ENCODE measurements around the gene PTPRF. TPM values are rescaled to one million over a fixed set of nuclear protein-coding genes. Genes with fewer than 3 reads are reported as not detected.

The PTPRF gene
- total RNA-seq, 1 donor from 2014 or later = 66.7 TPM

- Mint-ChIP-seq H3K27ac (ENCODE audit: unreplicated experiment) (no peak overlapping the region), H3K9me3 (ENCODE audit: low read depth) (peaks cover 5% of the 10 kb centered on the region), H3K36me3 (ENCODE audit: low read depth) (no peaks in the 10 kb centered on the region), H3K27me3 (ENCODE audit: low read depth) (no peaks in the 10 kb centered on the region), H3K4me3 (ENCODE audit: unreplicated experiment) (no peak overlapping the region), H3K4me1 (ENCODE audit: low read depth) (no peaks in the 10 kb centered on the region)
- no peak for DNase-seq (ENCODE audit: low spot score)
- no peak for TF ChIP-seq CTCF (IDR thresholded peaks at IDR 0.05)
Observed at GRCh38 chr1:43512681-43513080, 18.0 kb upstream of the PTPRF start.

DNA sequence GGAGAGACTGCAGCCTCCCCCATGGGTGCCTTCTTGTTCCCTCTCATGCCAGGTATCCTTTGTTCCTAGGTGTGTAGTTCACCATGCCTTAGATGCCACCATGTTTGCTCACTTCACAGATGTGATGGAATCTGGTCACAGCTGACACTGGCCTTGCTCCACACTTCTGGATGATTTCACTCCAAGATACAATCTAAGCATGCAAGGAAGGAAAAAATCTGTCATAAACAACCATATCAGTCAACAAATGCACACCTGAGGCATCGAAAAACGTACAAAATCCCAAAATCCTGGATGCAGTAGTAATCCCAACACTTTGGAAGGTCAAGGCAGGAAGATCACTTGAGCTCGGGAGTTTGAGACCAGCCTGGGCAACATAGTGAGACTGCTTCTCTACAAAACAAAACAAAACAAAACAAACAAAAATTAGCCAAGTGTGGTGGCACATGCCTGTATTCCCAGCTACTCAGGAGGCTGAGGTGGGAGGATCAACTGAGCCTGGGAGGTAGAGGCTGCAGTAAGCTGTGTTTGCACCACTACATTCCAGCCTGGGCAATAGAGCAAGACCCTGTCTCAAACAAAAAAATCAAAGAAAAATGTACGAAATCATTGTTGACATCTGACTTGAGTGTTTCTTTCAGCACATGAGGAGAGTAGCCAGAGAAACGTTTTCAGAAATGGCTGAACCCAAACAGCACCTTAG is 17.1 kb upstream of the PTPRF start:
- Mint-ChIP-seq H3K4me1 (ENCODE audit: low read depth) (no peaks in the 10 kb centered on the region), H3K27ac (ENCODE audit: unreplicated experiment) (no peak overlapping the region)
- no peak for TF ChIP-seq CTCF (IDR thresholded peaks at IDR 0.05)

DNA sequence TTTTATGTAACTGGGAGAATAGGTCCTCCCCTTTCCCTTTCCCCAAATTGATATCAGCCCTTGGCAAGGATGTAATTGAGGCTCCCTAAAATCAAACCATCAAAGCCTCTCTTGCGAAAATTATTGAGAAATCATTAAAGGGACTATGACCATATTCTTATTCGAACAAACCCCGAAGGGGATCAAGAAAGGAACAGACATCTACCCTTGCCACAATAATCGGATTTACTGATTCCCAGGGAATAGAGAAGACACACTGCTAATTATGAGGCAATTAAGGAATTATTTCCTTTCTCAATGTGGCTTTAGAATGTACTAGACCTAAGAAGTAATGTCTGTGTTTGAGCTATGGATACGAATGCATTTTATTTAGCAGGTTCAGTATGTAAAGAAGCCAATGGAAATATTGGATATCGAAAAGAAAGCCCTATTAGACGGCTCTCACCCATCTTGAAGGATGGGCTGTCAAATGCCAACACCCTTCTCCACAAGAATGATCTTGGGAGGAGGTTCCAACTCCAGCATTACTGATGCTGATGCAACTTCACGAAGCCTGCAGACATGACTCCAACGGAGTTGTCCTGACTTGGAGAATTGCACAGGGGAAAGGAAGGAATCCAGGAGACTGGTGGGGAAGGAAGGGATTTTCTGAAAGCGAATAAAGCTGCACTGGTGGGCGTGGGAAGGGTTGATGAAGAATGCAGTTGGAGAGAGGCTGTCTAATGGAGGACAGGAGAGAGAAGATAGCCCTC is 11.6 kb upstream of the PTPRF start:
- Mint-ChIP-seq H3K27me3 (ENCODE audit: low read depth) (no peaks in the 10 kb centered on the region), H3K9me3 (ENCODE audit: low read depth) (no peaks in the 10 kb centered on the region), H3K36me3 (ENCODE audit: low read depth) (no peaks in the 10 kb centered on the region), H3K27ac (ENCODE audit: unreplicated experiment) (peak overlapping the region; percentile 47), H3K4me3 (ENCODE audit: unreplicated experiment) (no peak overlapping the region), H3K4me1 (ENCODE audit: low read depth) (no peaks in the 10 kb centered on the region)
- DNase-seq (ENCODE audit: low spot score) = no peak
- TF ChIP-seq CTCF (IDR thresholded peaks at IDR 0.05) = no peak

More for the DNA sequence above, 17.1 kb upstream of the PTPRF start:
- Mint-ChIP-seq H3K4me3 (ENCODE audit: unreplicated experiment) (no peak overlapping the region), H3K36me3 (ENCODE audit: low read depth) (no peaks in the 10 kb centered on the region), H3K9me3 (ENCODE audit: low read depth) (peaks cover 5% of the 10 kb centered on the region), H3K27me3 (ENCODE audit: low read depth) (no peaks in the 10 kb centered on the region)
- DNase-seq (ENCODE audit: low spot score) = no peak

GRCh38 chr1:43520100-43520778 is 10.4 kb upstream of the PTPRF start:
- H3K4me1 Mint-ChIP-seq (ENCODE audit: low read depth) = no peaks in the 10 kb centered on the region
- no peaks in the 10 kb centered on the region for H3K36me3 Mint-ChIP-seq (ENCODE audit: low read depth)
- H3K4me3 Mint-ChIP-seq (ENCODE audit: unreplicated experiment) = no peak overlapping the region
- H3K27me3 Mint-ChIP-seq (ENCODE audit: low read depth) = no peaks in the 10 kb centered on the region
- H3K9me3 Mint-ChIP-seq (ENCODE audit: low read depth) = no peaks in the 10 kb centered on the region
- no peak for TF ChIP-seq CTCF (IDR thresholded peaks at IDR 0.05)
- no peak for DNase-seq (ENCODE audit: low spot score)
- H3K27ac Mint-ChIP-seq (ENCODE audit: unreplicated experiment) = no peak overlapping the region

- Mint-ChIP-seq H3K27ac (ENCODE audit: unreplicated experiment) (no peak overlapping the region), H3K9me3 (ENCODE audit: low read depth) (no peaks in the 10 kb centered on the region), H3K4me3 (ENCODE audit: unreplicated experiment) (no peak overlapping the region), H3K27me3 (ENCODE audit: low read depth) (no peaks in the 10 kb centered on the region), H3K4me1 (ENCODE audit: low read depth) (peaks cover 4% of the 10 kb centered on the region), H3K36me3 (ENCODE audit: low read depth) (no peaks in the 10 kb centered on the region)
- TF ChIP-seq CTCF (IDR thresholded peaks at IDR 0.05) = no peak
- DNase-seq (ENCODE audit: low spot score) = peak; percentile 53
Observed at GRCh38 chr1:43521078-43521477, 9.6 kb upstream of the PTPRF start.
